Measurements from ENCODE around the gene USP3. TPM values are rescaled to one million over a fixed set of nuclear protein-coding genes. Genes with fewer than 3 reads are reported as not detected.

The USP3 gene
- total RNA-seq, 1 experiment from 2014 or later: 36.6 TPM

DNA sequence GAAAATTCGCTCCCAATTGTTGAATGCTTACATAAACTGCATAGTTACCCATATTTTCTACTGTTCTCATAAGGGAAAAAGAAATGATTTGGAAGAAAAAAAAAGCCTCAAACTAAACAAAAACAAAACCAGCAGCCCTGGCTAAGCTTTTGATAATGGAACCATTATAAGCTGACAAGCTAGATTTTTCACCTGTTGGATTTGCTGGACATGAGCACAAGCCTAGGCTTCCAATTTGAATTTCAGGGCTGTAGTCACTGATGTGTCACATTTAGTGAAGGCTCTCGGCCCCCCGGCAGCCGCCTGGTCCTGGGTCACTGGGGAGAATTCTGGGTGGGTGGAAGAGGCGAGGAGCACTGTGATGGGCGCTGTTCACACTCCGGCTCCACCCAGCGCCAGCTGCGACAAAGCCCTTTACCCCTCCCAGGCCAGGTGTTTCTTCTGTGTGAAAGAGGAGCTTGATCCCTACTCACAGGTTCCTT, 97.4 kb downstream of the USP3 start (continued):
- TF ChIP-seq ERG (CRISPR knock-in tag; IDR thresholded peaks at IDR 0.05): no peak
- TF ChIP-seq ZNF121 (CRISPR knock-in tag; IDR thresholded peaks at IDR 0.05): no peak
- no peak for TF ChIP-seq FOXP1 (CRISPR knock-in tag; IDR thresholded peaks at IDR 0.05; ENCODE audit: borderline replicate concordance)
- TF ChIP-seq, protein P1, sequence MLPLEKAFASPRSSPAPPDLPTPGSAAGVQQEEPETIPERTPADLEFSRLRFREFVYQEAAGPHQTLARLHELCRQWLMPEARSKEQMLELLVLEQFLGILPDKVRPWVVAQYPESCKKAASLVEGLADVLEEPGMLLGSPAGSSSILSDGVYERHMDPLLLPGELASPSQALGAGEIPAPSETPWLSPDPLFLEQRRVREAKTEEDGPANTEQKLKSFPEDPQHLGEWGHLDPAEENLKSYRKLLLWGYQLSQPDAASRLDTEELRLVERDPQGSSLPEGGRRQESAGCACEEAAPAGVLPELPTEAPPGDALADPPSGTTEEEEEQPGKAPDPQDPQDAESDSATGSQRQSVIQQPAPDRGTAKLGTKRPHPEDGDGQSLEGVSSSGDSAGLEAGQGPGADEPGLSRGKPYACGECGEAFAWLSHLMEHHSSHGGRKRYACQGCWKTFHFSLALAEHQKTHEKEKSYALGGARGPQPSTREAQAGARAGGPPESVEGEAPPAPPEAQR (CRISPR knock-in tag; IDR thresholded peaks at IDR 0.05): no peak
- TF ChIP-seq SMAD3 (CRISPR knock-in tag; IDR thresholded peaks at IDR 0.05; ENCODE audit: borderline replicate concordance): no peak
- no peak for TF ChIP-seq ZNF425 (CRISPR knock-in tag; conservative IDR thresholded peaks at IDR 0.05)
- no peak for TF ChIP-seq NR3C1 (CRISPR knock-in tag; conservative IDR thresholded peaks at IDR 0.05; ENCODE audit: low read depth)

- ChIA-PET CTCF (interaction anchor here (1.2 to 5.0 kb wide), 5 partner anchors 8 to 465 kb away, joined by 4 to 59 read pairs (median 9); partner anchors contain the start of gene USP3), POLR2A (interaction anchor here (0.6 kb wide), 1 partner anchor 310 kb away, joined by 3 read pairs; no protein-coding TSS in a partner anchor)
- no peaks in the 10 kb centered on the region for H3K9me3 Mint-ChIP-seq
- peak overlapping the region; percentile 31; the same call in 1 of the 2 replicates for H3K4me3 Mint-ChIP-seq
- H3K4me1 Mint-ChIP-seq: peaks cover 15% of the 10 kb centered on the region
- no peaks in the 10 kb centered on the region for H3K36me3 Mint-ChIP-seq
- H3K27ac Mint-ChIP-seq: no peak overlapping the region
- ATAC-seq (no peak), DNase-seq (ENCODE audit: low spot score) (no peak)
- H3K27me3 Mint-ChIP-seq (ENCODE audit: low read depth): peaks cover 28% of the 10 kb centered on the region
- no peak for TF ChIP-seq ATF3 (CRISPR knock-in tag; conservative IDR thresholded peaks at IDR 0.05)
- no peak for TF ChIP-seq EMX1 (CRISPR knock-in tag; IDR thresholded peaks at IDR 0.05)
- no peak for TF ChIP-seq ETV6 (CRISPR knock-in tag; IDR thresholded peaks at IDR 0.05)
- TF ChIP-seq AR (CRISPR knock-in tag; IDR thresholded peaks at IDR 0.05): no peak
- no peak for TF ChIP-seq STAT6 (CRISPR knock-in tag; conservative IDR thresholded peaks at IDR 0.05; ENCODE audit: low read depth)
These were observed 98.2 kb downstream of the USP3 start for GRCh38 chr15:63602595-63602994.
